Glutamatergic neuron (in vitro differentiated cells): ENCODE data around the gene ENTPD1. TPM values are rescaled to one million over a fixed set of nuclear protein-coding genes. Genes with fewer than 3 reads are reported as not detected.
"Not testable (repeated sequence)": the region's sequence is repeated elsewhere in the genome, so short reads cannot be mapped to it uniquely, and the experiment has no call there.

Experiments
- DNase-seq: peaks from one replicate; pipeline ENCODE4 v3.0.0; 2022
- H3K27ac Mint-ChIP-seq: one replicate; pipeline ENCODE4 v1.8.0; 2020; ENCODE audit warnings: mild to moderate bottlenecking, mixed read lengths, inconsistent platforms; ENCODE audit not compliant: unreplicated experiment
- H3K27me3 Mint-ChIP-seq: one replicate; pipeline ENCODE4 v1.8.0; 2020; ENCODE audit warnings: mild to moderate bottlenecking, moderate library complexity, mixed read lengths, inconsistent platforms; ENCODE audit not compliant: unreplicated experiment
- H3K36me3 Mint-ChIP-seq: one replicate; pipeline ENCODE4 v1.8.0; 2020; ENCODE audit warnings: mild to moderate bottlenecking, mixed read lengths, inconsistent platforms; ENCODE audit not compliant: unreplicated experiment
- H3K4me1 Mint-ChIP-seq: one replicate; pipeline ENCODE4 v1.8.0; 2020; ENCODE audit warnings: mild to moderate bottlenecking, low read depth, mixed read lengths, inconsistent platforms; ENCODE audit not compliant: unreplicated experiment
- H3K4me3 Mint-ChIP-seq: one replicate; pipeline ENCODE4 v1.8.0; 2020; ENCODE audit warnings: mild to moderate bottlenecking, mixed read lengths, inconsistent platforms; ENCODE audit not compliant: unreplicated experiment
- H3K9me3 Mint-ChIP-seq: one replicate; pipeline ENCODE4 v1.8.0; 2020; ENCODE audit warnings: mild to moderate bottlenecking, moderate library complexity, mixed read lengths, inconsistent platforms; ENCODE audit not compliant: unreplicated experiment
- CTCF ChIP-seq: fragments of 200-600 bp; sonication (generic); IDR thresholded peaks from one replicate; pipeline ENCODE4 v1.5.0; 2021; ENCODE audit not compliant: partially characterized antibody, unreplicated experiment
- total RNA-seq: library from RNA; stranded (reverse); fragmentation: NEBNext Ultra II Directional; extraction: Animal tissue kit (Norgen Biotek cat#: 25700); gene quantifications from one replicate; pipeline ENCODE4 v1.2.1, GENCODE V29; 2021; ENCODE audit not compliant: unreplicated experiment

The ENTPD1 gene
- total RNA-seq, 1 donor from 2014 or later: not detected

GRCh38 chr10:95866467-95866842 lies 110.5 kb downstream of the ENTPD1 start:
- Mint-ChIP-seq H3K4me3 (no peak overlapping the region), H3K27ac (no peak overlapping the region), H3K36me3 (no peaks in the 10 kb centered on the region), H3K4me1 (peaks cover 8% of the 10 kb centered on the region), H3K9me3 (peaks cover 1% of the 10 kb centered on the region), H3K27me3 (no peaks in the 10 kb centered on the region)
- DNase-seq: no peak
- no peak for TF ChIP-seq CTCF

GRCh38 chr10:95867866-95868265 lies 111.9 kb downstream of the ENTPD1 start:
- peaks cover 1% of the 10 kb centered on the region for H3K9me3 Mint-ChIP-seq
- no peak overlapping the region for H3K4me3 Mint-ChIP-seq
- no peaks in the 10 kb centered on the region for H3K27me3 Mint-ChIP-seq
- no peaks in the 10 kb centered on the region for H3K36me3 Mint-ChIP-seq
- peaks cover 8% of the 10 kb centered on the region for H3K4me1 Mint-ChIP-seq
- no peak for TF ChIP-seq CTCF
- H3K27ac Mint-ChIP-seq: no peak overlapping the region
- DNase-seq: no peak

- Mint-ChIP-seq H3K9me3 (no peaks in the 10 kb centered on the region), H3K4me3 (no peak overlapping the region), H3K27me3 (no peaks in the 10 kb centered on the region), H3K27ac (no peak overlapping the region), H3K36me3 (peaks cover 17% of the 10 kb centered on the region), H3K4me1 (no peaks in the 10 kb centered on the region)
- no peak for DNase-seq
- no peak for TF ChIP-seq CTCF
Measured at GRCh38 chr10:95872158-95872711, 116.3 kb downstream of the ENTPD1 start.

GRCh38 chr10:95873139-95873538 lies 117.2 kb downstream of the ENTPD1 start:
- Mint-ChIP-seq H3K36me3 (peaks cover 17% of the 10 kb centered on the region), H3K27ac (no peak overlapping the region), H3K4me1 (no peaks in the 10 kb centered on the region), H3K4me3 (no peak overlapping the region), H3K9me3 (no peaks in the 10 kb centered on the region), H3K27me3 (no peaks in the 10 kb centered on the region)
- TF ChIP-seq CTCF: no peak
- DNase-seq: no peak

- Mint-ChIP-seq H3K4me1 (no peaks in the 10 kb centered on the region), H3K27ac (no peak overlapping the region), H3K9me3 (no peaks in the 10 kb centered on the region), H3K4me3 (no peak overlapping the region), H3K27me3 (no peaks in the 10 kb centered on the region), H3K36me3 (peaks cover 17% of the 10 kb centered on the region)
- TF ChIP-seq CTCF: no peak
- DNase-seq: no peak
Measured at GRCh38 chr10:95873651-95874050, 117.7 kb downstream of the ENTPD1 start.

GRCh38 chr10:95874783-95875182 lies 118.8 kb downstream of the ENTPD1 start:
- peaks cover 17% of the 10 kb centered on the region for H3K36me3 Mint-ChIP-seq
- H3K4me3 Mint-ChIP-seq, H3K9me3 Mint-ChIP-seq, H3K27me3 Mint-ChIP-seq, H3K4me1 Mint-ChIP-seq, DNase-seq, H3K27ac Mint-ChIP-seq: not testable (repeated sequence)
